Keratinocyte (primary cell): ENCODE data around the gene KDM4B. TPM values are rescaled to one million over a fixed set of nuclear protein-coding genes. Genes with fewer than 3 reads are reported as not detected.

Experiments used
- DNase-seq: peaks from one replicate; pipeline ENCODE4 v3.0.0-alpha.2; 2011; ENCODE audit warnings: low read depth, missing footprints, low spot score
- FAIRE-seq: peaks from 2 replicates; lab custom pipeline; 2011; peaks lifted over from hg19 to GRCh38; lab: Jason Lieb, UNC
- H2AFZ ChIP-seq: 2 replicates; pipeline ENCODE4 v1.6.0; 2012; ENCODE audit warnings: low read length, control low read depth, inconsistent platforms; ENCODE audit not compliant: control insufficient read depth
- H3K27ac ChIP-seq: 2 replicates; pipeline ENCODE4 v1.5.1; 2011; ENCODE audit warnings: low read length; ENCODE audit not compliant: control insufficient read depth, insufficient read depth
- H3K27me3 ChIP-seq: 3 replicates; pipeline ENCODE4 v1.6.0; 2011; ENCODE audit warnings: low read length; ENCODE audit not compliant: control insufficient read depth, insufficient read depth; ENCODE audit errors: extremely low read depth
- H3K36me3 ChIP-seq, 2 experiments: 2 replicates in 1 of 2; 3 replicates in 1 of 2; pipeline ENCODE4 v1.5.1; 2011; ENCODE audit warnings: low read length in 2 of 2, mild to moderate bottlenecking in 1 of 2; ENCODE audit not compliant: control insufficient read depth in 2 of 2, insufficient read depth in 2 of 2; ENCODE audit errors: extremely low read depth in 1 of 2
- H3K4me1 ChIP-seq: 3 replicates; pipeline ENCODE4 v1.5.1; 2011; ENCODE audit warnings: low read length; ENCODE audit not compliant: control insufficient read depth, insufficient read depth; ENCODE audit errors: extremely low read depth
- H3K4me2 ChIP-seq: 3 replicates; pipeline ENCODE4 v1.6.0; 2011; ENCODE audit warnings: low read depth, low read length; ENCODE audit not compliant: control insufficient read depth, insufficient read depth; ENCODE audit errors: extremely low read depth
- H3K4me3 ChIP-seq, 3 experiments: fragments of 200-600 bp in 1 of 3; sonication (generic) in 1 of 3; 2 replicates in 2 of 3; 3 replicates in 1 of 3; pipeline ENCODE4 v1.5.1; 2011 to 2016; ENCODE audit warnings: low read length in 3 of 3, mild to moderate bottlenecking in 3 of 3, control low read depth in 2 of 3, inconsistent platforms in 1 of 3, low read depth in 1 of 3, mixed read lengths in 1 of 3, mixed run types in 1 of 3, moderate library complexity in 1 of 3; ENCODE audit not compliant: control insufficient read depth in 2 of 3, insufficient read depth in 2 of 3; ENCODE audit errors: extremely low read depth in 1 of 3
- H3K79me2 ChIP-seq: 2 replicates; pipeline ENCODE4 v1.6.0; 2012; ENCODE audit warnings: low read length; ENCODE audit not compliant: control insufficient read depth, insufficient read depth
- H3K9ac ChIP-seq: 3 replicates; pipeline ENCODE4 v1.6.0; 2011; ENCODE audit warnings: low read length; ENCODE audit not compliant: control insufficient read depth, insufficient read depth; ENCODE audit errors: extremely low read depth
- H3K9me1 ChIP-seq: 3 replicates; pipeline ENCODE4 v1.6.0; 2011; ENCODE audit warnings: low read length; ENCODE audit not compliant: control insufficient read depth, insufficient read depth; ENCODE audit errors: extremely low read depth
- H3K9me3 ChIP-seq: 2 replicates; pipeline ENCODE4 v1.5.1; 2012; ENCODE audit warnings: low read depth, low read length; ENCODE audit not compliant: control insufficient read depth
- H4K20me1 ChIP-seq: 3 replicates; pipeline ENCODE4 v1.6.0; 2011; ENCODE audit warnings: low read length; ENCODE audit not compliant: control insufficient read depth, insufficient read depth; ENCODE audit errors: extremely low read depth
- EZH2 ChIP-seq: IDR thresholded peaks from one replicate; pipeline ENCODE4 v1.6.1; 2012; ENCODE audit warnings: inconsistent platforms, mild to moderate bottlenecking, low read length, moderate library complexity
- dilution Hi-C: fragments of 300-500 bp; cut with MboI; formaldehyde crosslinking; loops from one replicate; pipeline ENCODE4 v1.7.0; 2020; ENCODE audit warnings: low sequenced_read_pairs; ENCODE audit not compliant: extremely low pct_ligation_motif_present
- polyA plus RNA-seq, 5 experiments: library from polyadenylated mRNA; depleted of rRNA in 3 of 5; stranded (reverse) in 3 of 5; stranded (forward) in 1 of 5; unstranded in 1 of 5; fragments of >200 nt; gene quantifications; 1 replicate in 1 of 5; 2 replicates in 3 of 5; 3 replicates in 1 of 5; pipeline versions ENCODE4 v1.2.1 to v1.2.3, GENCODE V29; 2011 to 2012; ENCODE audit warnings: missing spikeins in 2 of 5, low read depth in 1 of 5, low replicate concordance in 1 of 5
- TF ChIP-seq, protein P1 (sequence below), 3 experiments: IDR thresholded peaks in 1 of 3; conservative IDR thresholded peaks in 1 of 3; optimal IDR thresholded peaks in 1 of 3; 2 replicates in 2 of 3; 3 replicates in 1 of 3; pipeline versions ENCODE3 to v1.5.1; 2011; ENCODE audit warnings: low read length in 3 of 3, mild to moderate bottlenecking in 3 of 3, moderate library complexity in 2 of 3, control low read depth in 1 of 3, inconsistent platforms in 1 of 3; ENCODE audit not compliant: insufficient read depth in 2 of 3; ENCODE audit errors: extremely low read depth in 1 of 3

The KDM4B gene
- polyA plus RNA-seq, 1 donor (not counting 4 experiments of a cell fraction or from before 2014, with no cell fraction given), result 6.2 TPM

DNA sequence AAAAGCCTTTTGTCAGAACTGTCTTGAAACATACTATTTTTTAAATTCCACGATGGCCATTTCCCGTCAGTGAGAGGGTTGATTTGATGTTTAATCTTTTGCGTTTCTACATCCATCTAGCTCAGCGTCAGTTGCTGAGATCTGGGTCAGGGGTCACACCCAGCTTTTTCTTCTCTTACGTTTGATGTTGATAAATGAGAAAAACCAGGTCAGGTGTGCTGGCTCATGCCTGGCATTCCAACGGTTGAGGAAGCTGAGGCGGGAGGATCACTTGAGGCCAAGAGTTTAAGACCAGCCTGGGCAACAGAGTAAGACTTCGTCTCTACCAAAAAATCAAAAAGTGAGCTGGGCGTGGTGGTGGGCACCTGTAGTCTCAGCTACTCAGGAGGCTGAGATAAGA lies 202.8 kb downstream of the KDM4B start:
- Histone ChIP-seq H3K27me3 (no peaks in the 10 kb centered on the region), H3K4me1 (peaks cover 8% of the 10 kb centered on the region), H3K9ac (no peak overlapping the region), H3K36me3 (no peaks in the 10 kb centered on the region), H3K4me3 (no peak overlapping the region), H3K9me3 (no peaks in the 10 kb centered on the region), H2AFZ (no peak overlapping the region), H3K9me1 (no peaks in the 10 kb centered on the region), H3K4me2 (no peak overlapping the region), H4K20me1 (no peaks in the 10 kb centered on the region), H3K79me2 (no peaks in the 10 kb centered on the region), H3K27ac (no peak overlapping the region)
- no peak for TF ChIP-seq EZH2
- TF ChIP-seq, protein P1, sequence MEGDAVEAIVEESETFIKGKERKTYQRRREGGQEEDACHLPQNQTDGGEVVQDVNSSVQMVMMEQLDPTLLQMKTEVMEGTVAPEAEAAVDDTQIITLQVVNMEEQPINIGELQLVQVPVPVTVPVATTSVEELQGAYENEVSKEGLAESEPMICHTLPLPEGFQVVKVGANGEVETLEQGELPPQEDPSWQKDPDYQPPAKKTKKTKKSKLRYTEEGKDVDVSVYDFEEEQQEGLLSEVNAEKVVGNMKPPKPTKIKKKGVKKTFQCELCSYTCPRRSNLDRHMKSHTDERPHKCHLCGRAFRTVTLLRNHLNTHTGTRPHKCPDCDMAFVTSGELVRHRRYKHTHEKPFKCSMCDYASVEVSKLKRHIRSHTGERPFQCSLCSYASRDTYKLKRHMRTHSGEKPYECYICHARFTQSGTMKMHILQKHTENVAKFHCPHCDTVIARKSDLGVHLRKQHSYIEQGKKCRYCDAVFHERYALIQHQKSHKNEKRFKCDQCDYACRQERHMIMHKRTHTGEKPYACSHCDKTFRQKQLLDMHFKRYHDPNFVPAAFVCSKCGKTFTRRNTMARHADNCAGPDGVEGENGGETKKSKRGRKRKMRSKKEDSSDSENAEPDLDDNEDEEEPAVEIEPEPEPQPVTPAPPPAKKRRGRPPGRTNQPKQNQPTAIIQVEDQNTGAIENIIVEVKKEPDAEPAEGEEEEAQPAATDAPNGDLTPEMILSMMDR (optimal IDR thresholded peaks at IDR 0.05 in 1 of 3, IDR thresholded peaks at IDR 0.05 in 1 of 3, conservative IDR thresholded peaks at IDR 0.05 in 1 of 3; ENCODE audit: extremely low read depth in 1 of 3, insufficient read depth in 2 of 3, low read length in 3 of 3), result no peak
- dilution Hi-C loops, result no loop called here
- DNase-seq (no peak), FAIRE-seq (peak; percentile 36)

DNA sequence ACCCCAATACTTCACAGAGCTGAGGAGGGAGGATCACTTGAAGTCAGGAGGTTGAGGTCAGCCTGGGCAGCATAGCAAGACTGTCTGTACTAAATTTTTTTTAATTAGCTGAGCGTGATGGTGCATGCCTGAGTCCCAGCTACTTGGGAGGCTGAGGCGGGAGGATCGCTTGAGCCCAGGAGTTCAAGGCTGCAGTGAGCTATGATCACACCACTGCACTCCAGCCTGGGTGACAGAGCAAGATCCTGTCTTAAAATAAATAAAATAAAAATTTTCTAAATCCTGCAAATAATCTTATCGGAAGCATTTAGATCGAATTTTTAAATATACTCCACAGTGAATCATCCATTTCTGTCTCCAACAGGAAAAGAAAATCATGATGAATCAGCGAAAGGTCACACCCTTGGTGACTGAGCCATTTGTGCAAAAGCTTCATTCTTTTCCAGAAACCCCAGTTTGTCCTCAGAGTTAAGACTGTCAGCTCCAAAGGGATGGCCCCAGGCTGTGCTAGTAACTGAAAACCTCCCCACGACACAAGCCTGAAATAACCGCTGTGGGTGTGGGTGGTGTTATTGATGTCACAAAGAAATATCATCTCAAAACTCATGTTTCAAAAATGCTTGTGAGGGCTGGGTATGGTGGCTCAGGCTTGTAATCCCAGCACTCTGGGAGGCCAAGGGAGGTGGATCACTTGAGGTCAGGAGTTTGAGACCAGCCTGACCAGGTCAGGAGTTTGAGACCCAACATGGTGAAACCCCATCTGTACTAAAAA lies 204.1 kb downstream of the KDM4B start:
- no peaks in the 10 kb centered on the region for H3K79me2 ChIP-seq
- H3K4me1 ChIP-seq, result peaks cover 8% of the 10 kb centered on the region
- no peaks in the 10 kb centered on the region for H3K27me3 ChIP-seq
- H3K36me3 ChIP-seq, result no peaks in the 10 kb centered on the region
- no peak overlapping the region for H2AFZ ChIP-seq
- no peaks in the 10 kb centered on the region for H4K20me1 ChIP-seq
- FAIRE-seq (peak; percentile 76), DNase-seq (peak; percentile 91)
- TF ChIP-seq, protein P1 (optimal IDR thresholded peaks at IDR 0.05 in 1 of 3, IDR thresholded peaks at IDR 0.05 in 1 of 3, conservative IDR thresholded peaks at IDR 0.05 in 1 of 3; ENCODE audit: extremely low read depth in 1 of 3, insufficient read depth in 2 of 3, low read length in 3 of 3), result no peak
- no peaks in the 10 kb centered on the region for H3K9me3 ChIP-seq
- no peak overlapping the region for H3K9ac ChIP-seq
- no peak overlapping the region for H3K4me3 ChIP-seq
- dilution Hi-C loops, result no loop called here
- H3K9me1 ChIP-seq, result no peaks in the 10 kb centered on the region
- peak overlapping the region; percentile 75 for H3K27ac ChIP-seq
- H3K4me2 ChIP-seq, result peak overlapping the region; percentile 54
